GM10847 (cell line): ENCODE data around the gene PID1.

ENCODE experiments used
- POLR2A ChIP-seq: IDR thresholded peaks from 2 replicates; pipeline ENCODE4 v1.6.1; 2011; ENCODE audit not compliant: insufficient read length; ENCODE audit errors: extremely low read depth

PID1 gene, protein sequence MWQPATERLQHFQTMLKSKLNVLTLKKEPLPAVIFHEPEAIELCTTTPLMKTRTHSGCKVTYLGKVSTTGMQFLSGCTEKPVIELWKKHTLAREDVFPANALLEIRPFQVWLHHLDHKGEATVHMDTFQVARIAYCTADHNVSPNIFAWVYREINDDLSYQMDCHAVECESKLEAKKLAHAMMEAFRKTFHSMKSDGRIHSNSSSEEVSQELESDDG

DNA sequence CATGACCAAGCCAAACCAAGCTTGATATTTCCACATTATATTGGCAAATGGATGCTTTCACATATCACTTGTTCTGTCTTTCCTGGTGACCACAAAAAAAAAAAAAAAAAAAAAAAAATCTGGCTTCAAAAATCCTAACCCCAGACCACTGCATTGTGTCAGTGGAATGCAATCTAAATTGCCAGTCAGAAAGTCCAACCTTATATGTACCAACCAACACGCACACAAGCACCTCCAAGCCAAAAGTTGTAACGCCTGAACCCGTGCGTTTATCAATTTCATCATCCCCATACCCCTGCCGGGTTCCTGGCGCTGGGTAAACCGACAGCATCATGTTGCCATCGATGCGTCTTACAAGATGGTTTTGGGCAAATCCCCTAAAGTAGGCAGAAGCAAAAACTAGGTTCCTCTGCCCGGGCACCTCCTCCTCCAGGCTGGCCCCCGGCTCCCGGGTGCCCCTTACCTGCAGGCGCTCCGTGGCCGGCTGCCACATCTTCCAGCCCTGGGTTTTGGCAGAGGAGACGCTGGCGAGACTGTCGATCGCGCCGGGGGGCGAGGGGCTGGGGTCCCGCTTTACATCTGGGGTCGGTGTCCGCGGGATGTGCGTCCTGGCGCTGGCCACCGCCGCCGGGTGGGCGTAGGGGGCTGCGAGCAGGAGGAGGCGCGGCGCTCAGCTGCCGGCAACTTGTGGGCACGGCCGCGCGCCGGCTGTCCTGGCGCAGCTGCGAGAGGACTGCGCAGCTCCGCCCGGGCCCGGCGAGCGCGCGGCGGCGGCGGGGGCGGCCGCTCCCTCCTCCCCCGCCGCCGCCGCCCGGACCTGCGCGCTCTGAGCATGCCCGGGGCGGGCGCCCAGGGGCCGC lies at the start of gene PID1:
Gene PID1, minus strand, starts transcription at position 737 of the 860 bp plus-strand sequence. Its CDS starts 244 bp downstream, at position 493.
- TF ChIP-seq POLR2A = no peak

DNA sequence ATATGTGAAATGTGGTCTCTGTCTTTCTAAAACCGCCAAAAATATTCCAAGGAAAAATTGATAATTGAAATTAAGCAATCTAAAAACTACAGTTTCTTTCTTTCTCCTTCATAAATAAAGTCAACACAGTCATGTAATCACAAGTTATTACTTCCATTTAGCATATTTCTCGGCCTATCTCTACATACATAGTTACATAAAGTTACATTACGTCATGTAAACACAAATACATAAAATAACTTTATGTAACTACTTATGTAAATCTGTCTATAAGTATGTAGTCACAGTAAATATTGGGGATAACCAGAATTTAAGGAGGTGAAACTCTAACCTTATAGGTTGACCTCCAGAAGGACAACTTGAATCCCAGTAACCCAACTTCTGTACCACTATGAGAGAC lies 48.5 kb upstream of the PID1 start:
- TF ChIP-seq POLR2A = no peak

DNA sequence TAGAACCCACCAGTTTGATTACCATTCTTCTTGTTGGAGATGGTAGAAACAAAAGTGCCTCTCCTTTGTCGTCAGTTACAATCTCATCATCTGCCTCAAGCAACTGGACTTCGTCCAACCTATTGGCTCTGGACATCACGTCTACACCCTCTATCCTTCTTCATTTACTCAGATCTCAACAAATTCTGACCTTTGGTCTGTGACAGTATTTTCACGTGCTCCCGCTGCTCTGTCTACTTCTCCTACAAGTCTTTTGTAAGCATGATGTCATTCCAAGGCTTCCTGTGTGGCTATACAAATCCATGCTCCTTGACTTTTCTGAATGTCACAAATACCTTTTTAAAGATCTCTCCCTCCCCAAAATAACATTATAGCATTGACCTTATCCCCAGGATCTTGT lies 43.0 kb upstream of the PID1 start:
- TF ChIP-seq POLR2A = no peak

DNA sequence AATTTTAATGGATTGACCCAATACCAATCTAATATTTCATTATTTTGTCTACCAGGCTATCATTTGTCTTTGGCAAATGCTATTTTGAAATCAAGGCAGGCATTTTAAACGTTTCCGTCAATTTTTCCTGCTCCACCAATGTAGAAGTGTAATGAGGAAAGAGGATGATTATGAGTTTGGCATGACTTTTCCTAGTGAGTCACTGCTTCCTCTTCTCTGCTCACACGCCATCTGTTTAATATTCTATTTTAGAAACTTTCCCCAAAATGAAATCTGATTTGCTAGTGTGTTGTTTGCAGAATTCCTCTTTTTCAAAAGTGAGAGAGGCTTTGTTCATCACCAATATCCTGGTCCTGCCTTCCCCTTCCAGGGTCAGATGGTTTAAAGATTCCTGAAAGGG lies 42.5 kb upstream of the PID1 start:
- no peak for TF ChIP-seq POLR2A

DNA sequence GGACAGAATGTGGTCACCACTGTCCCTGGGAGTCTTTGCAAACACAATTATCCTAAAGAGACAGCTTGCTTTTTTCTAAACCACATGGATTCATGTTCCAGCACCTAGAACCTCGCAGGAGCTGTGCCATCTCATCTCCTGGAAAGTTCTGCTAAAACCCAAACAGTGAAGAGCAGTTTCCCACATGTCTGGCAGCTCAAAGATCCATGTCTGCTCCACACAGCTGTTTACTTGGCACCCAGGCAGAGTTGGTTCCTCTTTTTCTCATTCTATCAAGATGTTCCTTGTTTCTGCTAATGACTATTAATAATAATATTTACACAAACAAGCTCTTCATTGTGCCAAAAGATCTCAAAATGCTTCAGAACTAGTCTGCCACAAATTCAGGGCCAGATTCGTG lies 30.1 kb upstream of the PID1 start:
- no peak for TF ChIP-seq POLR2A

DNA sequence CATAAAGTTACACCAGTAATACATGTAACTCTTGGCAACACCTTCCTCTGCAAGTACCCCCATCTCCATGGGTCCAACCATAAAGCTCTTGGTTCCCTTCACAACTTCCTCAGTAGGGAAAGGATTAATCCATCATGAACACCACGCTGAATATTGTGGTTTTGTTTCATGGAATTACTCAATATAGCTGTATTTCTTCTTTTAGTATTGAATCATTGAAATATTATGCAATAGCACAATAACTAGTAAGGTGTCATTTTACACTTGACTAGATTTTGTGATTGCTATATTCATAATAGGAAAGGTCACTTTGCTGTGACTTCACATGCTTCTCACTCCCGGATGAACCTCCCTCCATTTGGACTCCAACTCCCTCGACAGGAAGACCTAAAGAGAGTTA lies 29.7 kb upstream of the PID1 start:
- no peak for TF ChIP-seq POLR2A

DNA sequence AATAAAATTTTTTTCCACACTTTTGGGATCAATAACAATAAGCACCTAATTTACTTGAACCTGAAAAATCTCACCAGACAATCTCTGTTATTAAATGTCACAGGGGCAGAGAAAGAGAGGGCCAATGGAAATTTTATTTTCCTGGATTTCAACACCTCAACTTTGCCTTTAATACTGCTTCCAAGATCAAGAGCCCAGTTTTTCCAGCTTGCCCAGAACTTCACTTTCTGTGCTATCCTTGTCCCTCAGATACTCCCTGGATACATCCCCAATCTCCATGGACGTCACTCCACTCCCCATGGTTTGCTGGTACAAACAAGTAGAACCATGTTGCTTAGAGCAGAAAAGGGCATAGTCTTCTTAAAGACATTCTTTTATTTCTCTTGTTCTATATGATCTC lies 29.3 kb upstream of the PID1 start:
- TF ChIP-seq POLR2A = no peak

DNA sequence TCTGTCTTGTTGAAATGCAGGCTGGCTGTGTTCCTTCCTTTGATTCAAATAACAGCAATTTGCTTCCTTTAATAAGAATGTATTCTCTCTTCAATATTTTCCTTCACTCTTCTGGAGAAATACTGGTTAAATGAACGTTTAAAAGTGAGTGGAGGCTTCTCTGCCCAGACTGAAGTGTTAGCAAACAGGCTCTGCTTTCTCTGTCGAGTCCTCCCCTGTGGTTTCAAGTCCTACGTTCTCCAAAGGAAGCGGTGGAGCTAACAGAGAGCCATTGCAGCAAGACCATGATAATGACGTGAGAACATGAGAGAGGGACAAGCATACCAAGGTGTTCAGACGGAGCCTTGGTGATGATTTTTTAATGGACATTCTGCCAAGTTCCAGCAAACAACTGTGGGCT lies 26.2 kb upstream of the PID1 start:
- no peak for TF ChIP-seq POLR2A

DNA sequence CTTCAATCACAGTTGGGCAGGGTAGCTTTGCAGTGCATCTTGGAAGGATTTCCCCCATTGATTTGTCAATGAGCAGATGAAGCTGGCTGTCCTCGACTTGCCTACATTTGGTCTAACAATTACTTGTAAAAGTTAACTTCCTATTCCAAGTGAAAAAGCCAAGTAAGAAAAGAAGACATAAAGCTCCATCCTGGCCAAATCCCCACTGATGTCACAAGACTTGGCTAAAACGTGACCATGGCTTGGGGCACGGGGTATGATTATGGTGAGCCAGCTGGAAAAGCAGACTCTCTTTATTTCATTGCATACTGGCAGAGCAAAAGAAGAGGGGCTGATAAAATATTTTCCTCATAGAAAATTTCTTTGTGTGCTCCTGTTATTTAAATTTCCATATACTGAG lies 25.4 kb upstream of the PID1 start:
- no peak for TF ChIP-seq POLR2A

DNA sequence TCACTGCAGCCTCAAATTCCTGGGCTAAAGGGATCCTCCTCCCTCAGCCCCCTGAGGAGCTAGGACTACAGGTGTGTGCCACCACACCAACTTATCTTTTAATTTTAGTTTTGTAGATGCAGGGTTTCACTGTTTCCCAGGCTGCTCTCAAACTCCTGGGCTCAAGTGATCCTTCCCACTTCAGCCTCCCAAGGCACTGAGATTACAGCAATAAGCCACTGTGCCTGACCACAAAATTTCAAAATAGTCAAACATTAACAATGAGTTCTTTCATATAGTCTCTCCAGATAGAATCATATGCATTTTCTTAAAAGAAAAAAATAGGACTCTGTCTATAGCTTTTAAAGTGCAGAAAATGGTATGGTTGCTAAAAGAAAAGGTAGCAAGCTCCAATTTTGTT lies 24.9 kb upstream of the PID1 start:
- no peak for TF ChIP-seq POLR2A

DNA sequence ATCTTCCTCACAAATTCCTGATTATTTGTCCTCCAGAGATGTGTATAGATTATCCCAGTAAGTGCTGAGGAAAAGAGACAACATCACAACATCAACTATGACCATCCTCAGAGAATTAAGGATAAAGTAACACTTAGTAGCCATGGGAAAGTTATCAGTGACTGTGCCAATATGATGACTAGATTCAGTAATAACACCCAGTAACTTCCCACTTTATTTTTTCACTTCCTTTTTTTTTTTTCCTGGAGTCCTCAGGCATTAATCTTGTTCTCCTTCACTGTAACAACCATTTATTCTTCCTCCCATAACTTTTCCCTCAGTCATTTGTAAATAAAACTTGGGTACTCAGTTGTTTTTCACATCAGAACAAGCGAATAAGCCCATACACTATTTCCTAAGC lies 16.7 kb upstream of the PID1 start:
- TF ChIP-seq POLR2A = no peak

DNA sequence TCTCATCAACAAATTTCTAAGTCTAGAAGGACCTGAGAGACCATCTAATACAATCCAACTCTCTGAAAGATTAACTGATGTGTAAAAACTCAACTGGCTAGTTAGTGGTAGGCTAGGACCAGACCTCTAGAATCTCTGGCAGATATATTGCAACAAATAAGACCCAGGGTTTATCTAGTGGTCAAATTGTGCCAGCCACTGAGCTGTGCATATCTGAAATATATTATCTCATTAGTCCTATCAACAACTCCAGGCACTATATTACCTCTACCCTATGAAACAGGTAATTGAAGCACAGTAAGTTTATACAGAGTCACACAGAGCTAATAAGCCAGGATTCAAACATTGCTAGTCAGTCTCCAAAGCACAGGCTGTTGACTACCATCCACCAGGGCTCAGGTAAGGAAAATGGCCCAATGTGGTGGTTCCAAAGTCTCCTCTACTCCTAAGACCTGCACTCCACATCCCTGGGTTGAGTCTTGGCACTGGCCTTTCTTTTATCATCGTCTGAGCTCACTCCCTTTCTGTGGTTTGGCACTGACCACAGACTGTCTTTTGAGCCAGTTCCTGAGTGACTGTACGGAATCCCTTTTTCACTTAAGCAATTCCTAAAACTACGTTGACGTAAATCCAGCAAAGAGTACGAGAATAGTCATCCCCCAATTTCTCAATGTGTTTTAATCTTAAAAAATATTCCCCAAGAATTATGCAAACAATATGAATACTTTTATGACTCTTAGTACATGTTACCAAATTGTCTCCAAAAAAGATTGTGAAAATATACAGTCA lies 11.9 kb upstream of the PID1 start:
- TF ChIP-seq POLR2A = no peak

DNA sequence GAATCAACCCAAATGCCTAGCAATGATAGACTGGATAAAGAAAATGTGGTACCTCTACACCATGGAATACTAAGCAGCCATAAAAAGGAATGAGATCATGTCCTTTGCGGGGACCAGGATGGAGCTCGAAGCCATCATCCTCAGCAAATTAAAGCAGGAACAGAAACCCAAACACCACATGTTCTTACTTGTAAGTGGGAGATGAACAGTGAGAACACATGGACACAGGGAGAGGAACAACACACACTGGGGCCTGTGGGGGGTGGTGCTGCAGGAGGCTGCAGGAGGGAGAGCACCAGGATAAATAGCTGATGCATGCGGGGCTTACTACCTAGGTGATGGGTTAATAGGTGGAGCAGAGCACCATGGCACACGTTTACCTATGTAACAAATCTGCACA lies 8.4 kb upstream of the PID1 start:
- TF ChIP-seq POLR2A = no peak

DNA sequence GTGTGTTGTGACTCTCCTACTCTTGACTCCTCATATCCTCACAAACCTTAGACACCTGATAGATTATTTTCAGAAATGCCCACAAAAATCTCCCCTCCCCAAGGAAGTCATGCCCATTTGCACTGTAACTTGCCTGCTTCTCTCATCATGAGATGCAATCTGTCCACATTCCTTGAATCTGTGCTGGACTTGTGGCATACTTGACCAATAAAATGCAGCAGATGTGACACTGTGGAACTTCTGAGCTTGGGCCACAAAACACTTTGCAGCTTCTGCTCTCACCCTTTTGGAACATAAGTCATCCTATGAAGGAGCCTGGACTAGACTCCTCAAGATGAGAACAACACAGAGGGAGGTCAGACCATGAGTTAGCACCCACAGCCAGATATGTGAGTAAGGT lies 4.4 kb upstream of the PID1 start:
- no peak for TF ChIP-seq POLR2A

DNA sequence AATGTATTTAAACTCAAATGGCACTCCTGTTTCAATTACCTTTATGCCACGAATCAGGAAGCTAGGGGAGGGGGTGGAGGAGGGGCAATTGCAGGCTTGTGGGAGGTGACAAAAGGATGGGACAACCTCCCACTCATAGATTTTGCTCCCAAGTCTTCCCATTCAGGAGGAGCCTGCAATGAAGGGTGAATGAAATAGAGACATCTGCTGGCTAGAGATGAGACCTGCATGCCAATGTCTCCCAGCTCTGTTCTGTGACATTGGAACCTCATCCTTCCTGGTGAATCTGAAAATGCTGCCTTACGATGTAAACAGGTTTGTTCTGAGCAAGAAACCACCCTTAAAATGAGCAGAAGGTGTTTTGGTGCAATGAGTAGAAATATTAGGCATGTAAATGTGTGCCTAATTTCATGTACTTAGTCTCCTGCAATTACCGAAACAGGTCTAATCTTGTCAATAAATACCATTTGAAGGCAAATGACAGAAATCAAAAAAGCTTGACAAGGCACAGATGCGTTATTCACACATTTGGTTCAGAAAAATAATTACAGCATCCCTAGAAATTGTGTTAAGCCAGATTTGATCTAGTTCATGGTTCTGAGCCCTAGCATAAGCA lies 2.7 kb upstream of the PID1 start:
- no peak for TF ChIP-seq POLR2A
